Bronchial epithelial cell (primary cell): ENCODE results near the gene EMX2. TPM values are rescaled to one million over a fixed set of nuclear protein-coding genes. Genes with fewer than 3 reads are reported as not detected.

Experiments used
- DNase-seq: peaks from one replicate; pipeline ENCODE4 v3.0.0-alpha.2; 2010; ENCODE audit warnings: low read depth
- FAIRE-seq: peaks from 2 replicates; lab custom pipeline; 2011; peaks lifted over from hg19 to GRCh38; lab: Jason Lieb, UNC
- H3K27me3 ChIP-seq: 2 replicates; pipeline ENCODE4 v1.5.1; 2011; ENCODE audit warnings: low read length; ENCODE audit not compliant: control insufficient read depth, insufficient read depth
- H3K36me3 ChIP-seq: 2 replicates; pipeline ENCODE4 v1.5.1; 2011; ENCODE audit warnings: low read length; ENCODE audit not compliant: control insufficient read depth, insufficient read depth
- H3K4me3 ChIP-seq: 2 replicates; pipeline ENCODE4 v1.5.1; 2011; ENCODE audit warnings: mild to moderate bottlenecking, low read depth, low read length, control low read depth
- CTCF ChIP-seq: IDR thresholded peaks from 2 replicates; pipeline ENCODE4 v1.5.1; 2011; ENCODE audit warnings: mild to moderate bottlenecking, moderate library complexity, low read length, control low read depth, inconsistent platforms; ENCODE audit not compliant: insufficient read depth, severe bottlenecking
- total RNA-seq: library from RNA; depleted of rRNA; stranded (reverse); fragments of >200 nt; gene quantifications from 2 replicates; pipeline ENCODE4 v1.2.1, GENCODE V29; 2014

EMX2 gene
- total RNA-seq, 1 donor from 2014 or later, result not detected

- no peak for DNase-seq
- no peak for TF ChIP-seq CTCF
Observed at GRCh38 chr10:117552156-117552631, 9.6 kb downstream of the EMX2 start.

GRCh38 chr10:117552701-117553141 is 10.2 kb downstream of the EMX2 start:
- H3K27me3 ChIP-seq, result peaks cover 52% of the 10 kb centered on the region
- DNase-seq (no peak), FAIRE-seq (no peak)
- H3K36me3 ChIP-seq, result no peaks in the 10 kb centered on the region
- H3K4me3 ChIP-seq, result no peak overlapping the region
- no peak for TF ChIP-seq CTCF

More at GRCh38 chr10:117552156-117552631, 9.6 kb downstream of the EMX2 start:
- H3K36me3 ChIP-seq, result no peaks in the 10 kb centered on the region
- peaks cover 57% of the 10 kb centered on the region for H3K27me3 ChIP-seq
- FAIRE-seq, result no peak
- no peak overlapping the region for H3K4me3 ChIP-seq

GRCh38 chr10:117553142-117553814 is 10.7 kb downstream of the EMX2 start:
- FAIRE-seq (no peak), DNase-seq (no peak)
- TF ChIP-seq CTCF, result no peak
- no peak overlapping the region for H3K4me3 ChIP-seq
- no peaks in the 10 kb centered on the region for H3K36me3 ChIP-seq
- peaks cover 46% of the 10 kb centered on the region for H3K27me3 ChIP-seq

- Histone ChIP-seq H3K27me3 (peaks cover 42% of the 10 kb centered on the region), H3K36me3 (no peaks in the 10 kb centered on the region), H3K4me3 (no peak overlapping the region)
- TF ChIP-seq CTCF, result no peak
- no peak for FAIRE-seq
- no peak for DNase-seq
Observed at GRCh38 chr10:117553815-117554172, 11.2 kb downstream of the EMX2 start.

GRCh38 chr10:117554241-117554814 is 11.8 kb downstream of the EMX2 start:
- TF ChIP-seq CTCF, result no peak
- DNase-seq (no peak), FAIRE-seq (no peak)
- no peak overlapping the region for H3K4me3 ChIP-seq
- H3K36me3 ChIP-seq, result no peaks in the 10 kb centered on the region
- peaks cover 42% of the 10 kb centered on the region for H3K27me3 ChIP-seq
